Large intestine (tissue), 12 donors: ENCODE data around the gene GPR162. TPM values are rescaled to one million over a fixed set of nuclear protein-coding genes. Genes with fewer than 3 reads are reported as not detected.
A peak's percentile ranks its signal among the peaks of the same experiment; 100 is the strongest.

Experiments used
- DNase-seq, 2 donors: peaks; one replicate each; pipeline versions ENCODE4 v3.0.0 to v3.0.0-alpha.2; 2013
- H3K27ac ChIP-seq: one replicate; pipeline ENCODE4 v1.5.1; 2013; ENCODE audit warnings: low read length
- H3K27me3 ChIP-seq: 2 replicates; pipeline ENCODE4 v1.6.1; 2013; ENCODE audit warnings: low read length; ENCODE audit not compliant: control insufficient read depth, insufficient read depth
- H3K36me3 ChIP-seq: 2 replicates; pipeline ENCODE4 v1.6.1; 2013; ENCODE audit warnings: low read length; ENCODE audit not compliant: control insufficient read depth, insufficient read depth
- H3K4me1 ChIP-seq: one replicate; pipeline ENCODE4 v1.6.1; 2013; ENCODE audit warnings: low read length; ENCODE audit not compliant: control insufficient read depth, insufficient read depth
- H3K4me3 ChIP-seq: one replicate; pipeline ENCODE4 v1.5.1; 2013; ENCODE audit warnings: low read length
- H3K9me3 ChIP-seq: one replicate; pipeline ENCODE4 v1.6.1; 2013; ENCODE audit warnings: mild to moderate bottlenecking, low read depth, low read length, moderate library complexity; ENCODE audit not compliant: control insufficient read depth
- WGBS: methylation state at CpG from one replicate; pipeline ENCODE4 v1.1.5; 2013; ENCODE audit warnings: low lambda C conversion rate; ENCODE audit not compliant: insufficient coverage; 5-methylcytosine and 5-hydroxymethylcytosine counted together
- long read RNA-seq, 11 donors: transcript quantifications; one replicate each; lab custom pipeline, GENCODE V29; 2026
- polyA plus RNA-seq: library from polyadenylated mRNA; unstranded; fragments of 120-200 nt; gene quantifications from one replicate; pipeline ENCODE4 v1.2.1, GENCODE V29; 2013

GPR162 gene, protein sequence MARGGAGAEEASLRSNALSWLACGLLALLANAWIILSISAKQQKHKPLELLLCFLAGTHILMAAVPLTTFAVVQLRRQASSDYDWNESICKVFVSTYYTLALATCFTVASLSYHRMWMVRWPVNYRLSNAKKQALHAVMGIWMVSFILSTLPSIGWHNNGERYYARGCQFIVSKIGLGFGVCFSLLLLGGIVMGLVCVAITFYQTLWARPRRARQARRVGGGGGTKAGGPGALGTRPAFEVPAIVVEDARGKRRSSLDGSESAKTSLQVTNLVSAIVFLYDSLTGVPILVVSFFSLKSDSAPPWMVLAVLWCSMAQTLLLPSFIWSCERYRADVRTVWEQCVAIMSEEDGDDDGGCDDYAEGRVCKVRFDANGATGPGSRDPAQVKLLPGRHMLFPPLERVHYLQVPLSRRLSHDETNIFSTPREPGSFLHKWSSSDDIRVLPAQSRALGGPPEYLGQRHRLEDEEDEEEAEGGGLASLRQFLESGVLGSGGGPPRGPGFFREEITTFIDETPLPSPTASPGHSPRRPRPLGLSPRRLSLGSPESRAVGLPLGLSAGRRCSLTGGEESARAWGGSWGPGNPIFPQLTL
- polyA plus RNA-seq, result 7.9 TPM
- long read RNA-seq, donor 1, result 0 reads
- long read RNA-seq, donor 2, partial matches to known transcripts, result 0 of 1 reads
- long read RNA-seq, donor 2, other reads (novel, unspliced or antisense), result 0 of 1 reads
- long read RNA-seq, donor 3, result 0 reads
- long read RNA-seq, donor 4, result 0 reads
- long read RNA-seq, donor 5, partial matches to known transcripts, result 0 of 1 reads
- long read RNA-seq, donor 5, other reads (novel, unspliced or antisense), result 0 of 1 reads
- long read RNA-seq, donor 6, result 0 reads
- long read RNA-seq, donor 7, partial matches to known transcripts, result 0 of 1 reads
- long read RNA-seq, donor 7, other reads (novel, unspliced or antisense), result 0 of 1 reads
- long read RNA-seq, donor 8, partial matches to known transcripts, result 0 of 1 reads
- long read RNA-seq, donor 8, other reads (novel, unspliced or antisense), result 0 of 1 reads
- long read RNA-seq, donor 9, partial matches to known transcripts, result 0 of 3 reads
- long read RNA-seq, donor 9, other reads (novel, unspliced or antisense), result 0 of 3 reads
- long read RNA-seq, donor 10, result 0 reads
- long read RNA-seq, donor 11, partial matches to known transcripts, result 0 of 1 reads
- long read RNA-seq, donor 11, other reads (novel, unspliced or antisense), result 0 of 1 reads

DNA sequence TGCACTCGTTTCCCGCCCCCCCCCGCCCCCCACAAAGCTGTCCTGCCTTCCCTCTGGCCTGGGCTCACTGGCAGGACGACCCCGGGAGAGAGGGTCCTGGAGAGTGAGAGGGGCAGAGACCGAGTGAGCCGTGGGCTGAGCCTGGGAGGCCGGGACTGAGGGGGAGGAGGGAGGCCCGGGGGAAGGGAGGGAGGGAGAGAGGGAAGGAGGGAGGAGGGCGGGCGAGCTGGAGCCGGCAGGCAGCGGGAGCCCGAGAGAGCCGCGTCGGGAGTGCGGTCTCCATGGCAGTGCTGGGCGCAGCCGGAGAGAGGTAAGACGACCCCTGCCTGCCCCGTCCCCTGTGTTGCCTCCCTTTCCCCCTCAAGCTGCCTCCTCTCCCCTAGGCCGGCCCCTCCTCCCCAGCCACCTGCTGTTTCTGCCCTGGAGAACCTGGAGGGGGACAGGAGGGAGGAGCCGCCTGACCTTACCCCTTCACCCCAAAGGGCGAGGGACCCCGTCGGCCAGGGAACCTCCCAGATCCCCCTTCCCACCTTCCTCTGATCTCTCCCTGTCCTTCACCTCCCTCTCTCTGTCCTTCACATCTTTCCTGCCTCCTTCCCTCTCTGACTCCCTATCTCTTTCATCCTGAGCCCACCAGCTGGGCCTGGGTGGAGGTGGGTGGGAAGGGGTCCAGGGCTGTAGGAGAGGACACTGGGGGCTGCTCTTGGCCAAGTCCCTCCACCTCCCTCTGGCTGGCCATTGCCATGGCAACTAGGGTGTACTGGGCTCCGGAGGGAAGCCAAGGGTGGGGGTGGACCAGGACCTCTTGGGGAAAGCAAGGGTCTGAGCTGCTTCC, at the start of gene GPR162:
GPR162 (plus strand) TSS at position 231 of the 835 bp plus-strand sequence. CDS start 2,078 bp downstream, outside the sequence.
- no CpG with 5 or more reads among the region's 28 CpGs for WGBS
- H3K27me3 ChIP-seq, result peaks cover 25% of the 10 kb centered on the region
- no peak within 1 kb of the TSS for H3K27ac ChIP-seq
- peak within 1 kb of the TSS; percentile 41 for H3K4me3 ChIP-seq
- no peaks in the 10 kb centered on the region for H3K9me3 ChIP-seq
- H3K4me1 ChIP-seq, result peaks cover 20% of the 10 kb centered on the region
- peak in 1 of 2 donors; percentile 60 for DNase-seq
- no peaks in the 10 kb centered on the region for H3K36me3 ChIP-seq

DNA sequence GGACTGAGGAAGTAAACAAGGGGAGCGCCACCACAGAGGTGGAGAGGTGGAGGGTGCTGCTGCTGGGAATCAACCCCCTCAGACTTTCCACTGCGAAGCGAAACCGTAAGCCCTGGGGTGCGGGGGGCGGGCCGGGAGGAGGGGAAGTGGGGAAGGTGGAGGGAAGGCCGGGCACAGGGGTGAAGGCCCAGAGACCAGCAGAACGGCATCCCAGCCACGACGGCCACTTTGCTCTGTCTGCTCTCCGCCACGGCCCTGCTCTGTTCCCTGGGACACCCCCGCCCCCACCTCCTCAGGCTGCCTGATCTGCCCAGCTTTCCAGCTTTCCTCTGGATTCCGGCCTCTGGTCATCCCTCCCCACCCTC, 49.3 kb upstream of the GPR162 start, which contains the start of gene LAG3:
LAG3 (plus strand) TSS at position 190 of the 365 bp plus-strand sequence. CDS start 333 bp downstream, outside the sequence.
- peaks cover 10% of the 10 kb centered on the region for H3K27me3 ChIP-seq
- peaks cover 42% of the 10 kb centered on the region for H3K4me1 ChIP-seq
- no peaks in the 10 kb centered on the region for H3K9me3 ChIP-seq
- no peak within 1 kb of the TSS for H3K4me3 ChIP-seq
- 68% methylated on average over 3 of the region's 15 CpGs for WGBS
- DNase-seq, result no peak
- H3K36me3 ChIP-seq, result peaks cover 26% of the 10 kb centered on the region
- no peak within 1 kb of the TSS for H3K27ac ChIP-seq

DNA sequence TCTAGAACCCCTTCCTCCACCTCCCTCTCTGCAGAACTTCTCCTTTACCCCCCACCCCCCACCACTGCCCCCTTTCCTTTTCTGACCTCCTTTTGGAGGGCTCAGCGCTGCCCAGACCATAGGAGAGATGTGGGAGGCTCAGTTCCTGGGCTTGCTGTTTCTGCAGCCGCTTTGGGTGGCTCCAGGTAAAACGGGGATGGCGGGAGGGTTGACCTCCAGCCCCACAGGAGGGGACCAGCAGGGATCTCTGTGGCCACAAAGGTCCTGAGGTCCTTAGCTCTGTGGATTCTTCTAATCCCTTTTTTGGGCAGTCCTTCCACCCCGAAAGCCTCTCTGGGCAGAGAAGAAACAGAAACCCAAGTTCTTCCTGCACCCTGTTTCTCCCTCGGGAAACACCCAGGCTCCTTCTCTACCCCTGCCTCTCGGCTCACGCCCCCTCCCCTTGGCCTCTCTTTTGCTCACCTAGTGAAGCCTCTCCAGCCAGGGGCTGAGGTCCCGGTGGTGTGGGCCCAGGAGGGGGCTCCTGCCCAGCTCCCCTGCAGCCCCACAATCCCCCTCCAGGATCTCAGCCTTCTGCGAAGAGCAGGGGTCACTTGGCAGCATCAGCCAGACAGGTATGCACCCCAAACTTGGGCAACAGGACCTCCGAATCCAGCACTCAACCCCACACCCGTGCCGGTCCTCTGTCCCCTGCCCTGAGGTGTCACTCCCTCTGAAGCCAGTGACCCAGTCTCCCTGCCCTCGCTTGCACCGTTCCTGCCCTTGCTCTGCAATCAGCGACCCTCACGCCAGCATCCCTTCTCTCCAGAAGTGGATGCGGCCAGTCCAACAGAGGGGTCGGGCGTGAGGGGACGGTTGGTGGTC, 48.7 kb upstream of the GPR162 start:
- WGBS, result no CpG with 5 or more reads among the region's 21 CpGs
- peaks cover 10% of the 10 kb centered on the region for H3K27me3 ChIP-seq
- no peak overlapping the region for H3K27ac ChIP-seq
- no peak overlapping the region for H3K4me3 ChIP-seq
- H3K9me3 ChIP-seq, result no peaks in the 10 kb centered on the region
- no peak for DNase-seq
- H3K4me1 ChIP-seq, result peaks cover 40% of the 10 kb centered on the region
- peaks cover 26% of the 10 kb centered on the region for H3K36me3 ChIP-seq

DNA sequence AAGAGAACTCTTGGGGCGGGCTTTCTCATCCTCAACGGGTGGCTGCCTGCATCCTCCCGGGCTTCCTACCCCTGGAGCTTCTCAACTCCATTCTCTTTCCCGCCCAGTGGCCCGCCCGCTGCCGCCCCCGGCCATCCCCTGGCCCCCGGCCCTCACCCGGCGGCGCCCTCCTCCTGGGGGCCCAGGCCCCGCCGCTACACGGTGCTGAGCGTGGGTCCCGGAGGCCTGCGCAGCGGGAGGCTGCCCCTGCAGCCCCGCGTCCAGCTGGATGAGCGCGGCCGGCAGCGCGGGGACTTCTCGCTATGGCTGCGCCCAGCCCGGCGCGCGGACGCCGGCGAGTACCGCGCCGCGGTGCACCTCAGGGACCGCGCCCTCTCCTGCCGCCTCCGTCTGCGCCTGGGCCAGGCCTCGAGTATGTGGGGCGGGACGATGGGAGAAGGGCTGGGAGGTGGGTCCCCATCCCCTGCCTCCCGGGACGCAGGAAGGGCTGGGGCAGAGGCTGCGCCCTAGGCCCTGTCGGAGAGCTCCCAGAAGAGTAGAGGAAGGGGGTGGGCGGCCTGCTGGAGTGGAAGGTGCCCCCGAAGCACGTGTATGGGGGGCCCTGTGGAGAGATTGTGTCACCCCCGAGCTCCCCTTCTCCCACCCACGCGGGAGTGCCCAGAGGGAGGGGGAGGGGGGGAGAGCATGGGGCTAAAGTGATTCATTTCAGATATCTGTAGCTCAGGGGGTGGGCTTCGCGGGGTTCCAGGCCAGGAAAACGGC, 47.9 kb upstream of the GPR162 start:
- Histone ChIP-seq H3K27me3 (peaks cover 10% of the 10 kb centered on the region), H3K4me3 (no peak overlapping the region), H3K9me3 (no peaks in the 10 kb centered on the region), H3K27ac (no peak overlapping the region), H3K36me3 (peaks cover 26% of the 10 kb centered on the region), H3K4me1 (peaks cover 37% of the 10 kb centered on the region)
- WGBS, result no CpG with 5 or more reads among the region's 60 CpGs
- DNase-seq, result no peak

DNA sequence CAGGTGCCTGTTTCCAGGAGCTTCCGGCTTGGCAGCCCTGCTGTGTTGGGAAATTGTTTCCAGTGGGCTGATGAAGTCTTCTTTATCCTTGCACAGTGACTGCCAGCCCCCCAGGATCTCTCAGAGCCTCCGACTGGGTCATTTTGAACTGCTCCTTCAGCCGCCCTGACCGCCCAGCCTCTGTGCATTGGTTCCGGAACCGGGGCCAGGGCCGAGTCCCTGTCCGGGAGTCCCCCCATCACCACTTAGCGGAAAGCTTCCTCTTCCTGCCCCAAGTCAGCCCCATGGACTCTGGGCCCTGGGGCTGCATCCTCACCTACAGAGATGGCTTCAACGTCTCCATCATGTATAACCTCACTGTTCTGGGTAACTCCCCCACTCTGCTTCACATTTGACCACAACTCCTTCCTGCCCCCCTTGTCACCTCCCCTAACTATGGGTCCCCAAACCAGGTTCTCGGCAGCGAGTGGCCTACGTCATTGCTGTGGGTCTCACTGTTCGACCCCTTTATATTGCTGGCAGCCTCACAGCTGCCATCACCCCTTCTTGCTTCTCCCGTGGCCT, 47.0 kb upstream of the GPR162 start:
- Histone ChIP-seq H3K4me3 (no peak overlapping the region), H3K27ac (no peak overlapping the region), H3K9me3 (no peaks in the 10 kb centered on the region), H3K36me3 (peaks cover 23% of the 10 kb centered on the region), H3K4me1 (peaks cover 37% of the 10 kb centered on the region), H3K27me3 (peaks cover 10% of the 10 kb centered on the region)
- no peak for DNase-seq
- WGBS, result 100% methylated on average over 1 of the region's 15 CpGs

DNA sequence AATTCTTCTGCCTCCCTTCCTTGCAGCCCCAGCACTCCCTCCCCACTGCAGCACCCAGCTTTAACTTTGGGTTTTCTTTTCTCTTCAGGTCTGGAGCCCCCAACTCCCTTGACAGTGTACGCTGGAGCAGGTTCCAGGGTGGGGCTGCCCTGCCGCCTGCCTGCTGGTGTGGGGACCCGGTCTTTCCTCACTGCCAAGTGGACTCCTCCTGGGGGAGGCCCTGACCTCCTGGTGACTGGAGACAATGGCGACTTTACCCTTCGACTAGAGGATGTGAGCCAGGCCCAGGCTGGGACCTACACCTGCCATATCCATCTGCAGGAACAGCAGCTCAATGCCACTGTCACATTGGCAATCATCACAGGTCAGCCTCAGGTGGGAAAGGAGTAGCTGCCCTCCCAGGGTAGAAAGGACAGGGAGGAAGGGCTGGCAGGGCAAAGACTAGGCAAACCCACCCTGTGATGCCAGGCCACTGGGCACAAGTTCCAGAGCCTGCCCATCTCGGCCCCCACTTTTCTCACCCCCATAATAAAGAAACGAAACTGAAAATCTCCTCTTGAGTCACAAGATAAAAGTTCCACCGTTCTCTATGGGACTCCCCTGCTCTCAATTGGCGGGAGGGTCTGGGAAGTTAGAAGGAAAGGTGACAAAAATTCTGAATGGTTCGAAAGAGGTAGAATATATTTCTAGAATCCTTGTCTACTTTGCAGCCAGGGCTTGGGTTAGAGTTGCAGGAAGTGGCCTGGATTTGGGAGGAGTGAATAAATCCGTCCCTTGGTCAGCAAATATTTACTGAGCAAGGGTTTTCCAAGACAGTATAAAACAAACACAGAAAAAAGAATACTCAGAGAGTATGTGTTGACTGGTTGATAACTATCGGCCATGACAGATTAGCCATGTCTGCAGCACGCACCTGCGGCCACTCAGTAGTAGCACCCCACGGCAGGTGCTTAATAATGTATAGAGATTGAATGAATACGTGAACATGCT, 46.1 kb upstream of the GPR162 start:
- H3K36me3 ChIP-seq, result peaks cover 14% of the 10 kb centered on the region
- DNase-seq, result peak in 1 of 2 donors; percentile 32
- no peak overlapping the region for H3K4me3 ChIP-seq
- peaks cover 10% of the 10 kb centered on the region for H3K27me3 ChIP-seq
- H3K27ac ChIP-seq, result no peak overlapping the region
- peaks cover 45% of the 10 kb centered on the region for H3K4me1 ChIP-seq
- H3K9me3 ChIP-seq, result no peaks in the 10 kb centered on the region
- 42% methylated on average over 2 of the region's 16 CpGs for WGBS

DNA sequence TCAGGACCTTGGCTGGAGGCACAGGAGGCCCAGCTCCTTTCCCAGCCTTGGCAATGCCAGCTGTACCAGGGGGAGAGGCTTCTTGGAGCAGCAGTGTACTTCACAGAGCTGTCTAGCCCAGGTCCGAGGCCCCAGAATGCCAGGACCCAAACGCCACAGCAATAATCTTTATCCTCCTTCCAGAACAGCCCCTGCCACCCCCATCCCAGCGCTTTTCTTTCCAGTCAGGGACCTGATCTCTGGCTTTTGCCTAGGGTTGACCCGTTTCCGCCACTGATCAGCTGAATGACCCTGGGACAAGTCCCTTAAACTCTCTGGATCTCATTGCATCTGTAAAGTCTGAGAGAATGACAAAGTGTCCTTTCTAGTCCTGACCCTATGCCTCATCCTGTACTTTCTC, 44.2 kb upstream of the GPR162 start:
- no peaks in the 10 kb centered on the region for H3K9me3 ChIP-seq
- no peak for DNase-seq
- H3K36me3 ChIP-seq, result no peaks in the 10 kb centered on the region
- H3K27me3 ChIP-seq, result peaks cover 10% of the 10 kb centered on the region
- H3K4me1 ChIP-seq, result peaks cover 49% of the 10 kb centered on the region
- H3K4me3 ChIP-seq, result no peak overlapping the region
- WGBS, result no CpG with 5 or more reads among the region's 5 CpGs
- H3K27ac ChIP-seq, result no peak overlapping the region

DNA sequence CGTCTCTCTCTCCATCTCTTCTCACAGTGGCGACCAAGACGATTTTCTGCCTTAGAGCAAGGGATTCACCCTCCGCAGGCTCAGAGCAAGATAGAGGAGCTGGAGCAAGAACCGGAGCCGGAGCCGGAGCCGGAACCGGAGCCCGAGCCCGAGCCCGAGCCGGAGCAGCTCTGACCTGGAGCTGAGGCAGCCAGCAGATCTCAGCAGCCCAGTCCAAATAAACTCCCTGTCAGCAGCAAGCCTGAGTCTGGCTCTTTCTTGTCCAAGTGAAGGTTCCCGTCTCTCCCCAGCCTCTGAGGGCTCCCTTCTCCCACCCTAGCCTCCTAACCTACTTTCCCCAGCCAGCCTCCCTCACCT, 43.4 kb upstream of the GPR162 start:
- Histone ChIP-seq H3K36me3 (no peaks in the 10 kb centered on the region), H3K4me3 (peak overlapping the region; percentile 31), H3K9me3 (no peaks in the 10 kb centered on the region), H3K27me3 (peaks cover 6% of the 10 kb centered on the region), H3K4me1 (peaks cover 49% of the 10 kb centered on the region), H3K27ac (peak overlapping the region; percentile 21)
- 61% methylated on average over 4 of the region's 14 CpGs for WGBS
- no peak for DNase-seq
